ENCODE measurements around the gene PCDHA3. TPM values are rescaled to one million over a fixed set of nuclear protein-coding genes. Genes with fewer than 3 reads are reported as not detected.
"Not testable (repeated sequence)": the region's sequence is repeated elsewhere in the genome, so short reads cannot be mapped to it uniquely, and the experiment has no call there.

Gene PCDHA3
- polyA plus RNA-seq, 1 donor: 0.14 TPM

- DNase-seq (ENCODE audit: low read depth): no peak
Observed at GRCh38 chr5:140821375-140822280, 20.8 kb downstream of the PCDHA3 start, which contains the start of gene PCDHA5. PCDHA5 (plus strand) TSS chr5:140821613.

GRCh38 chr5:140822281-140822629, 21.4 kb downstream of the PCDHA3 start:
- no peak for DNase-seq (ENCODE audit: low read depth)

- not testable (repeated sequence) for DNase-seq (ENCODE audit: low read depth)
Observed at GRCh38 chr5:140822969-140823368, 22.1 kb downstream of the PCDHA3 start.

- no peak for DNase-seq (ENCODE audit: low read depth)
Observed at GRCh38 chr5:140823475-140823874, 22.6 kb downstream of the PCDHA3 start.

GRCh38 chr5:140827704-140828361, 27.0 kb downstream of the PCDHA3 start, which contains the start of gene PCDHA6:
PCDHA6 (plus strand) TSS chr5:140827960; CDS start chr5:140828092, 132 bp downstream.
- no peak for DNase-seq (ENCODE audit: low read depth)

GRCh38 chr5:140828362-140828737, 27.5 kb downstream of the PCDHA3 start:
- no peak for DNase-seq (ENCODE audit: low read depth)

GRCh38 chr5:140829511-140830501, 28.9 kb downstream of the PCDHA3 start:
- DNase-seq (ENCODE audit: low read depth): not testable (repeated sequence)

GRCh38 chr5:140833993-140834392, 33.1 kb downstream of the PCDHA3 start, which contains the start of gene PCDHA7:
PCDHA7 (plus strand) TSS chr5:140834269; CDS start chr5:140834384, 115 bp downstream.
- no peak for DNase-seq (ENCODE audit: low read depth)

GRCh38 chr5:140834439-140835008, 33.7 kb downstream of the PCDHA3 start:
- DNase-seq (ENCODE audit: low read depth): not testable (repeated sequence)

GRCh38 chr5:140835622-140836510, 35.0 kb downstream of the PCDHA3 start:
- no peak for DNase-seq (ENCODE audit: low read depth)

- no peak for DNase-seq (ENCODE audit: low read depth)
Observed at GRCh38 chr5:140840978-140841962, 40.4 kb downstream of the PCDHA3 start, which contains the start of gene PCDHA8. PCDHA8 (plus strand) TSS chr5:140841187; CDS start chr5:140841322, 135 bp downstream.

- DNase-seq (ENCODE audit: low read depth): no peak
Observed at GRCh38 chr5:140842798-140843733, 42.2 kb downstream of the PCDHA3 start.

GRCh38 chr5:140848139-140849102, 47.6 kb downstream of the PCDHA3 start, which contains the start of gene PCDHA9:
PCDHA9 (plus strand) TSS chr5:140848382; CDS start chr5:140848496, 114 bp downstream.
- DNase-seq (ENCODE audit: low read depth): not testable (repeated sequence)

GRCh38 chr5:140849831-140850634, 49.2 kb downstream of the PCDHA3 start:
- DNase-seq (ENCODE audit: low read depth): not testable (repeated sequence)

Measured in forelimb muscle (tissue), 1 donor.